Endodermal cell (in vitro differentiated cells): ENCODE data around the gene ZNF358. TPM values are rescaled to one million over a fixed set of nuclear protein-coding genes. Genes with fewer than 3 reads are reported as not detected.

Experiments used
- DNase-seq: peaks from one replicate; pipeline ENCODE4 v3.0.0-alpha.2; 2017
- H3K27ac ChIP-seq: 2 replicates; pipeline ENCODE4 v1.5.1; 2013; ENCODE audit warnings: mild to moderate bottlenecking, low read depth, low read length, moderate library complexity
- H3K27me3 ChIP-seq: 2 replicates; pipeline ENCODE4 v1.6.1; 2013; ENCODE audit warnings: mild to moderate bottlenecking, low read length, moderate library complexity; ENCODE audit not compliant: insufficient read depth, control insufficient read depth, poor library complexity, severe bottlenecking
- H3K36me3 ChIP-seq: 2 replicates; pipeline ENCODE4 v1.7.0; 2013; ENCODE audit warnings: mild to moderate bottlenecking, low read length, moderate library complexity; ENCODE audit not compliant: control insufficient read depth, insufficient read depth
- H3K4me1 ChIP-seq: one replicate; pipeline ENCODE4 v1.7.0; 2013; ENCODE audit warnings: low read length; ENCODE audit not compliant: control insufficient read depth, insufficient read depth
- H3K4me3 ChIP-seq: 2 replicates; pipeline ENCODE4 v1.5.1; 2013; ENCODE audit warnings: mild to moderate bottlenecking, low read length, moderate library complexity
- H3K9ac ChIP-seq: 2 replicates; pipeline ENCODE4 v1.6.1; 2013; ENCODE audit warnings: mild to moderate bottlenecking, low read length, moderate library complexity; ENCODE audit not compliant: poor library complexity, severe bottlenecking; ENCODE audit errors: extremely low read depth
- H3K9me3 ChIP-seq: 2 replicates; pipeline ENCODE4 v1.6.1; 2013; ENCODE audit warnings: mild to moderate bottlenecking, low read length, moderate library complexity; ENCODE audit not compliant: control insufficient read depth
- H3K27ac Mint-ChIP-seq: 2 replicates; pipeline ENCODE4 v1.8.0; 2020; ENCODE audit warnings: mixed read lengths
- H3K27me3 Mint-ChIP-seq: 2 replicates; pipeline ENCODE4 v1.8.0; 2021; ENCODE audit warnings: mild to moderate bottlenecking, mixed read lengths; ENCODE audit not compliant: insufficient read depth
- H3K36me3 Mint-ChIP-seq: 2 replicates; pipeline ENCODE4 v1.8.0; 2020; ENCODE audit warnings: low read depth, mixed read lengths
- H3K4me1 Mint-ChIP-seq: 2 replicates; pipeline ENCODE4 v1.8.0; 2020; ENCODE audit warnings: mixed read lengths
- H3K4me3 Mint-ChIP-seq: 2 replicates; pipeline ENCODE4 v1.8.0; 2020; ENCODE audit warnings: mild to moderate bottlenecking, moderate library complexity, mixed read lengths
- H3K9me3 Mint-ChIP-seq: 2 replicates; pipeline ENCODE4 v1.8.0; 2020; ENCODE audit warnings: mild to moderate bottlenecking, mixed read lengths
- WGBS, 2 experiments: methylation state at CpG; one replicate each; pipeline versions ENCODE4 v1.1.5 to v1.1.7; 2013; ENCODE audit warnings: missing lambda C conversion rate in 2 of 2, mixed read lengths in 1 of 2; ENCODE audit not compliant: insufficient coverage in 1 of 2, insufficient read length in 1 of 2; 5-methylcytosine and 5-hydroxymethylcytosine counted together
- total RNA-seq, 2 donors: library from RNA; stranded (reverse); fragmentation: NEBNext Ultra II Directional in 1 of 2; extraction: Animal tissue kit (Norgen Biotek cat#: 25700) in 1 of 2; gene quantifications; 2 replicates in 1 of 2; 3 replicates in 1 of 2; pipeline ENCODE4 v1.2.1, GENCODE V29; 2021
- TF ChIP-seq, protein P1 (sequence below): fragments of 200-600 bp; sonication (generic); conservative IDR thresholded peaks from 2 replicates; pipeline ENCODE4 v1.5.0; 2021; ENCODE audit warnings: antibody characterized with exemption, mild to moderate bottlenecking

The ZNF358 gene
- total RNA-seq, 2 donors from 2014 or later = 45.9 to 53.2 TPM

DNA sequence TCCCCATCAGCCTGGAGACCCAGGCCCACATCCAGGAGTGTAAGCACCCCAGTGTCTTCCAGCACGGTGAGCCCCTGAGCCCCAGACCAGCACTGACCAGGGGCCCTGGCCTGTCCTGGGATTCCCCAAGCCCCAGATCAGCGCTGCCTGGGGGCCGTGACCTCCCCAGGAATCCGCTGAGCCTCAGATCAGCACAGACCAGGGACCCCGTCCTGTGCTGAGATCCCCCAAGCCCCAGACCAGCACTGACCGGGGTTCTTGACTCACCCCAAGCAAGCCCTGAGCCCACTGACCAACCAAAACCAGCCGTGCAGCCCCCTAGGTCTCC lies 12.3 kb downstream of the ZNF358 start:
- Mint-ChIP-seq H3K27ac (no peak overlapping the region), H3K4me1 (no peaks in the 10 kb centered on the region), H3K36me3 (peaks cover 28% of the 10 kb centered on the region), H3K4me3 (no peak overlapping the region), H3K9me3 (no peaks in the 10 kb centered on the region), H3K27me3 (no peaks in the 10 kb centered on the region)
- WGBS, 2 experiments = 90 to 96% methylated on average over 6 to 7 of the region's 7 CpGs
- H3K4me3 ChIP-seq = no peak overlapping the region
- no peaks in the 10 kb centered on the region for H3K27me3 ChIP-seq
- peaks cover 4% of the 10 kb centered on the region for H3K36me3 ChIP-seq
- H3K9ac ChIP-seq = no peak overlapping the region
- H3K27ac ChIP-seq = no peak overlapping the region
- DNase-seq = peak; percentile 37
- no peaks in the 10 kb centered on the region for H3K9me3 ChIP-seq
- TF ChIP-seq, protein P1, sequence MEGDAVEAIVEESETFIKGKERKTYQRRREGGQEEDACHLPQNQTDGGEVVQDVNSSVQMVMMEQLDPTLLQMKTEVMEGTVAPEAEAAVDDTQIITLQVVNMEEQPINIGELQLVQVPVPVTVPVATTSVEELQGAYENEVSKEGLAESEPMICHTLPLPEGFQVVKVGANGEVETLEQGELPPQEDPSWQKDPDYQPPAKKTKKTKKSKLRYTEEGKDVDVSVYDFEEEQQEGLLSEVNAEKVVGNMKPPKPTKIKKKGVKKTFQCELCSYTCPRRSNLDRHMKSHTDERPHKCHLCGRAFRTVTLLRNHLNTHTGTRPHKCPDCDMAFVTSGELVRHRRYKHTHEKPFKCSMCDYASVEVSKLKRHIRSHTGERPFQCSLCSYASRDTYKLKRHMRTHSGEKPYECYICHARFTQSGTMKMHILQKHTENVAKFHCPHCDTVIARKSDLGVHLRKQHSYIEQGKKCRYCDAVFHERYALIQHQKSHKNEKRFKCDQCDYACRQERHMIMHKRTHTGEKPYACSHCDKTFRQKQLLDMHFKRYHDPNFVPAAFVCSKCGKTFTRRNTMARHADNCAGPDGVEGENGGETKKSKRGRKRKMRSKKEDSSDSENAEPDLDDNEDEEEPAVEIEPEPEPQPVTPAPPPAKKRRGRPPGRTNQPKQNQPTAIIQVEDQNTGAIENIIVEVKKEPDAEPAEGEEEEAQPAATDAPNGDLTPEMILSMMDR = no peak
- H3K4me1 ChIP-seq = peaks cover 5% of the 10 kb centered on the region

DNA sequence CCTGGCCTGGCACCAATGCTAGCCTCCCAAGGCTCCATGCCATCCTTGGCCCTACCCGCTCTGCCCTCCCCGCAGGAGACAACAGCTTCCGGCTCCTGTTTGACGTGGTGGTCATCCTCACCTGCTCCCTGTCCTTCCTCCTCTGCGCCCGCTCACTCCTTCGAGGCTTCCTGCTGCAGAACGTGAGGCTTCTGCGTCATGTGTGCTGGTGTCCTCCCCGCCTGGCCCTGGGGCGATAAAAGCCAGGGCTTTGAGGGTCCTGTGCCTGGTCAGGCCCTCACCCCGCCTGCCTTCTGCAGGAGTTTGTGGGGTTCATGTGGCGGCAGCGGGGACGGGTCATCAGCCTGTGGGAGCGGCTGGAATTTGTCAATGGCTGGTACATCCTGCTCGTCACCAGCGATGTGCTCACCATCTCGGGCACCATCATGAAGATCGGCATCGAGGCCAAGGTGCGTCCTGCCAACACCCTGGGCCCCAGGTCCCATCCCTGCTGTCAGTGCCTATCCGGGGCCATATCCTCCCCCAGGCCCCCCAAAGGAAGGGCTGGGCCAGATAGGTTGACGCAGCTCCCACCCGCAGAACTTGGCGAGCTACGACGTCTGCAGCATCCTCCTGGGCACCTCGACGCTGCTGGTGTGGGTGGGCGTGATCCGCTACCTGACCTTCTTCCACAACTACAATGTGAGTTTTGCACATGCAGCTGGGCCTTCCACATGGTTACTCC lies 12.8 kb downstream of the ZNF358 start:
- peaks cover 4% of the 10 kb centered on the region for H3K36me3 ChIP-seq
- no peak overlapping the region for H3K9ac ChIP-seq
- Mint-ChIP-seq H3K4me3 (no peak overlapping the region), H3K36me3 (peaks cover 28% of the 10 kb centered on the region), H3K9me3 (no peaks in the 10 kb centered on the region), H3K27me3 (no peaks in the 10 kb centered on the region), H3K4me1 (no peaks in the 10 kb centered on the region), H3K27ac (no peak overlapping the region)
- 92 to 95% methylated on average over 29 to 32 of the region's 32 CpGs for WGBS, 2 experiments
- TF ChIP-seq, protein P1 = no peak
- no peaks in the 10 kb centered on the region for H3K4me1 ChIP-seq
- no peak overlapping the region for H3K27ac ChIP-seq
- no peak overlapping the region for H3K4me3 ChIP-seq
- H3K9me3 ChIP-seq = no peaks in the 10 kb centered on the region
- peak; percentile 30 for DNase-seq
- no peaks in the 10 kb centered on the region for H3K27me3 ChIP-seq

DNA sequence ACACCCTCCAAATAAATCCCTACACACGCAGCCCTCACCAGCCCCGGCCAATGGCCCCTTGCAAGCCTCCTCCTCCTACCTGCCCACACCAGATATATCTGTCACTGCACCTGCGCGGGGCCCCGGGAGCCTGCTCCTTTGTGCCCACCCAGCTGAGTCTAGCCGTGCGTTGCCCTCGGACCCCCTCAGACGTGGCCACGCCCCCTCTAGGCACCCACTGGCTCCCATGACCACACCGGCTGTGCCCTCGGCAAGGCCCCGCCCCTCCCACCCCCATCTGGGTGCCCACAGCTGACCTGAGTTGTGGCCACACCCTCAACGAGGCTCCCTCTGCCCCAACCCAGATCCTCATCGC lies 13.3 kb downstream of the ZNF358 start:
- Mint-ChIP-seq H3K27me3 (no peaks in the 10 kb centered on the region), H3K4me3 (no peak overlapping the region), H3K27ac (no peak overlapping the region), H3K9me3 (no peaks in the 10 kb centered on the region), H3K36me3 (peaks cover 28% of the 10 kb centered on the region), H3K4me1 (no peaks in the 10 kb centered on the region)
- H3K9ac ChIP-seq = no peak overlapping the region
- H3K27me3 ChIP-seq = no peaks in the 10 kb centered on the region
- peaks cover 4% of the 10 kb centered on the region for H3K36me3 ChIP-seq
- no peak overlapping the region for H3K4me3 ChIP-seq
- 86 to 89% methylated on average over 5 to 15 of the region's 15 CpGs for WGBS, 2 experiments
- DNase-seq = peak; percentile 33
- H3K27ac ChIP-seq = no peak overlapping the region
- H3K4me1 ChIP-seq = no peaks in the 10 kb centered on the region
- TF ChIP-seq, protein P1 = no peak
- H3K9me3 ChIP-seq = no peaks in the 10 kb centered on the region
